MM.1S (cell line): ENCODE measurements around the gene GNAI3.

Experiments used
- CTCF ChIP-seq: fragments of 300-600 bp; sonication (generic); IDR thresholded peaks from 2 replicates; pipeline ENCODE4 v1.5.1; 2016; ENCODE audit warnings: antibody characterized with exemption, low read length, mixed read lengths
- EZH2 ChIP-seq: fragments of 300-600 bp; sonication (generic); optimal IDR thresholded peaks from 2 replicates; pipeline ENCODE3; 2017; ENCODE audit warnings: low read depth, mild to moderate bottlenecking, antibody characterized with exemption, low read length, mixed read lengths
- EZH2phosphoT487 ChIP-seq: fragments of 300-600 bp; sonication (generic); IDR thresholded peaks from 2 replicates; pipeline ENCODE4 v1.6.1; 2018; ENCODE audit warnings: antibody characterized with exemption, low read length

GRCh38 chr1:109559995-109560394 lies 11.6 kb downstream of the GNAI3 start:
- no peak for TF ChIP-seq CTCF
- TF ChIP-seq EZH2phosphoT487: no peak
- no peak for TF ChIP-seq EZH2
